Psoas muscle (tissue), 8 donors: ENCODE data around the gene OR4P4. TPM values are rescaled to one million over a fixed set of nuclear protein-coding genes. Genes with fewer than 3 reads are reported as not detected.

Source experiments
- ATAC-seq, 4 donors: fragments of 200-7000 bp; cut with Tn5 transposase; one replicate each; pipeline ENCODE4 v1.9.1; 2020; ENCODE audit warnings: moderate library complexity in 3 of 4, mild to moderate bottlenecking in 2 of 4
- DNase-seq, 2 donors: peaks; one replicate each; pipeline ENCODE4 v3.0.0-alpha.2; 2020
- H3K27ac ChIP-seq: fragments of 200-600 bp; one replicate; pipeline ENCODE4 v1.8.0; 2022
- H3K27me3 ChIP-seq, 3 donors: fragments of 200-600 bp in 1 of 3; one replicate each; pipeline versions ENCODE4 v1.6.1 to v1.8.0; 2013 to 2022; ENCODE audit warnings: low read length in 2 of 3, mild to moderate bottlenecking in 2 of 3, moderate library complexity in 1 of 3; ENCODE audit not compliant: insufficient read depth in 3 of 3
- H3K36me3 ChIP-seq, 2 donors: fragments of 200-600 bp in 1 of 2; one replicate each; pipeline versions ENCODE4 v1.6.1 to v1.8.0; 2013 to 2022; ENCODE audit warnings: low read depth in 1 of 2, mild to moderate bottlenecking in 1 of 2, moderate library complexity in 1 of 2; ENCODE audit not compliant: insufficient read depth in 1 of 2
- H3K4me1 ChIP-seq: fragments of 200-600 bp; one replicate; pipeline ENCODE4 v1.8.0; 2022
- H3K4me3 ChIP-seq: fragments of 200-600 bp; one replicate; pipeline ENCODE4 v1.8.0; 2022; ENCODE audit warnings: mild to moderate bottlenecking
- H3K9me3 ChIP-seq: fragments of 200-600 bp; one replicate; pipeline ENCODE4 v1.8.0; 2022
- CTCF ChIP-seq: fragments of 200-600 bp; IDR thresholded peaks from one replicate; pipeline ENCODE4 v1.8.0; 2022; ENCODE audit warnings: antibody characterized with exemption
- WGBS, 3 donors: extraction: QIAGEN DNeasy Blood & Tissue Kit; methylation state at CpG; one replicate each; pipeline versions ENCODE4 v1.1.6 to v1.1.7; 2013; 5-methylcytosine and 5-hydroxymethylcytosine counted together
- intact Hi-C, 2 donors: fragments of 100-400 bp; cut with DNase I; formaldehyde crosslinking; loops; one replicate each; pipeline versions ENCODE4 v1.11.0 to v1.14.2; 2022
- long read RNA-seq, 2 donors: library from polyadenylated mRNA; unstranded; transcript quantifications; one replicate each; pipeline ENCODE4 v2.0.0, GENCODE V29; 2021
- polyA plus RNA-seq, 3 donors: library from polyadenylated mRNA; stranded (reverse); fragments of 200-250 nt; gene quantifications; one replicate each; pipeline ENCODE4 v1.2.3, GENCODE V29; 2013
- total RNA-seq, 4 donors: library from RNA; stranded (reverse); fragmentation: NEBNext Ultra II Directional in 2 of 4; extraction: Animal tissue kit (Norgen Biotek cat#: 25700) in 2 of 4; gene quantifications; one replicate each; pipeline versions ENCODE4 v1.2.1 to v1.2.4, GENCODE V29; 2021 to 2023
- donor health status: healthy with polysubstance abuse.
- donor health status: DM: no; HTN: no; CAD: no; lungs with moderate emphysema.
- donor health status: Bipolar disorder and iron deficiency.
- donor health status: healthy.
- donor health status: DM: yes; HTN: yes; CAD: no.
- donor health status: DM: no; HTN: no; CAD: no.
- donor health status: DM: no; HTN: no; CAD: no.
- donor health status: DM: yes; HTN: yes; CAD: no.

OR4P4 gene
- total RNA-seq (not detected), polyA plus RNA-seq (not detected)
- long read RNA-seq, donor 1 = 0 reads
- long read RNA-seq, donor 2 = 0 reads

- no peak for TF ChIP-seq CTCF
- no peak for ATAC-seq
- no peaks in the 10 kb centered on the region for H3K36me3 ChIP-seq
- H3K27me3 ChIP-seq = no peaks in the 10 kb centered on the region
- intact Hi-C loops = no loop called here
- WGBS, 3 donors = 36 to 45% (median 43%) methylated on average over 3 of the region's 3 CpGs
- no peak for DNase-seq
- no peaks in the 10 kb centered on the region for H3K4me1 ChIP-seq
- no peak within 1 kb of the TSS for H3K27ac ChIP-seq
- H3K9me3 ChIP-seq = no peaks in the 10 kb centered on the region
- no peak within 1 kb of the TSS for H3K4me3 ChIP-seq
Observed at GRCh38 chr11:55634813-55635212, at the start of gene OR4P4. Gene OR4P4 (plus strand): TSS chr11:55635113.

- 40 to 48% (median 46%) methylated on average over 2 of the region's 2 CpGs for WGBS, 3 donors
- ATAC-seq (no peak), DNase-seq (no peak)
- no peaks in the 10 kb centered on the region for H3K27me3 ChIP-seq
- H3K4me1 ChIP-seq = no peaks in the 10 kb centered on the region
- H3K27ac ChIP-seq = no peak within 1 kb of the TSS
- intact Hi-C loops = no loop called here
- no peak for TF ChIP-seq CTCF
- H3K9me3 ChIP-seq = no peaks in the 10 kb centered on the region
- no peak within 1 kb of the TSS for H3K4me3 ChIP-seq
- no peaks in the 10 kb centered on the region for H3K36me3 ChIP-seq
Observed at GRCh38 chr11:55607545-55607944, 27.4 kb upstream of the OR4P4 start, which contains the start of gene OR4C11. Gene OR4C11 (minus strand): TSS chr11:55607645. CDS start chr11:55604373, 3,272 bp downstream.

- ATAC-seq (no peak), DNase-seq (no peak)
- Histone ChIP-seq H3K36me3 (no peaks in the 10 kb centered on the region), H3K27ac (no peak overlapping the region), H3K27me3 (no peaks in the 10 kb centered on the region), H3K9me3 (peaks cover 6% of the 10 kb centered on the region), H3K4me3 (no peak overlapping the region), H3K4me1 (no peaks in the 10 kb centered on the region)
- 69 to 89% (median 85%) methylated on average over 1 of the region's 1 CpG for WGBS, 3 donors
- intact Hi-C loops = no loop called here
- TF ChIP-seq CTCF = no peak
Observed at GRCh38 chr11:55624531-55624930, 10.4 kb upstream of the OR4P4 start.

DNA sequence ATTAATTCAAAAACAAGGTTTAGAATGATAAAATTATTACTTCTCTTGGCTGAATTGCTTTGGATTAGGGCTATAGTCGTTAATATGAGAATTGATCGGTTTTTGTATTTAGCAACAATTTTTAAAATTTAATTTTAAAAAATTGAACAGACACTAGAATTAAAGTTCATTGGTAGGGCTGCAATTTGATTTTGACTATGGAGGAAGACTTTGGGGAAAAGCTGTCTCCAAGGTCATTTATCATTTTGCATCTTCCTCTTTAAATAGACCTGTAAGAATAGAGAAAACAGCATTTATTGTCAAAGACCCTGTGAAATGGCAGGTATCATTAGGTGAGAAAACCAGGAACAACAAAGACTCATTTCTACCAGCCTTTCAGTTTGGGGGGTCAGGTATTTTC lies 13.1 kb downstream of the OR4P4 start, which contains the start of gene OR4S2:
TSS of gene OR4S2 (plus strand) at position 301 of the 400 bp plus-strand sequence. CDS start 2,577 bp downstream, outside the sequence.
- no peak for ATAC-seq
- no peak for TF ChIP-seq CTCF
- Histone ChIP-seq H3K27me3 (no peaks in the 10 kb centered on the region), H3K36me3 (no peaks in the 10 kb centered on the region), H3K4me3 (no peak within 1 kb of the TSS), H3K9me3 (no peaks in the 10 kb centered on the region), H3K4me1 (no peaks in the 10 kb centered on the region), H3K27ac (no peak within 1 kb of the TSS)
- intact Hi-C loops = no loop called here
- DNase-seq = no peak
- WGBS, 3 donors = 69 to 78% (median 78%) methylated on average over 2 of the region's 2 CpGs

DNA sequence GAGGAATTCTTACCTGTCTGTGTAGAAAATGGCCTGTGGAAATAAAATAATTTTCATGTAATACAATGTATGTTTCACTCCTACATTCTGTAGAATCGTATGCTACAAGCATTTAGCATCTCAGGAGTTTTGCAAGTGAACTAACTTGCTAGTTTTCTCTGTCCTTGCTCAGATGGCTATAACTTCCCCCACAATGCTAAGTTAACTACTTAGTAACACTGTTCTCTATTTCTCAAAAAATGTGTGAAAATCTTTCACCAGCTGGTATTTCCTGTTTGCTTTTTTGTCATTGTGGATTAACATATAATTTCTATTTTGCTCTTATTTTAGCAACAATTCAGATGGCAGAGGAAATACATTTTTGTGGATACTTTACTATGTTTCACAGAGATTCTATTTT lies 17.6 kb downstream of the OR4P4 start:
- Histone ChIP-seq H3K9me3 (no peaks in the 10 kb centered on the region), H3K4me3 (no peak overlapping the region), H3K4me1 (no peaks in the 10 kb centered on the region), H3K27me3 (no peaks in the 10 kb centered on the region), H3K36me3 (no peaks in the 10 kb centered on the region), H3K27ac (no peak overlapping the region)
- WGBS, 3 donors = 47 to 67% (median 52%) methylated on average over 1 of the region's 1 CpG
- ATAC-seq = no peak
- DNase-seq = no peak
- TF ChIP-seq CTCF = no peak
- intact Hi-C loops = no loop called here
